Stimulated activated naive CD4-positive, alpha-beta T cell (primary cell): ENCODE data around the gene BUD13.
"Not testable (repeated sequence)": the region's sequence is repeated elsewhere in the genome, so short reads cannot be mapped to it uniquely, and the experiment has no call there.

ENCODE experiments used
- DNase-seq, 6 experiments: peaks; one replicate each; lab custom pipeline; 2025; lab: John Stamatoyannopoulos, UW

BUD13 gene

DNA sequence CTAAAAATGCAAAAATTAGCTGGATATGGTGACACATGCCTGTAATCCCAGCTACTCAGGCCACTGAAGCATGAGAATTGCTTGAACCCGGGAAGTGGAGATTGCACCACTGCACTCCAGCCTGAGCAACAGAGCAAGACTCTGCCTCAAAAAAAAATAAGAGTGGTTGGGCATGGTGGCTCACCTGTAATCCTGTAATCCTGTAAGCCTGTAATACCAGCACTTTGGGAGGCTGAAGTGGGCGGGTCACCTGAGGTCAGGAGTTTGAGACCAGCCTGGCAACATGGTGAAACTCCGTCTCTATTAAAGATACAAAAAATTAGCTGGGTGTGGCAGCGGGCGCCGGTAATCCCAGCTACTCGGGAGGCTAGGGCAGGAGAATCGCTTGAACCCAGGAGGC lies 16.7 kb downstream of the BUD13 start:
- DNase-seq, result not testable (repeated sequence)

DNA sequence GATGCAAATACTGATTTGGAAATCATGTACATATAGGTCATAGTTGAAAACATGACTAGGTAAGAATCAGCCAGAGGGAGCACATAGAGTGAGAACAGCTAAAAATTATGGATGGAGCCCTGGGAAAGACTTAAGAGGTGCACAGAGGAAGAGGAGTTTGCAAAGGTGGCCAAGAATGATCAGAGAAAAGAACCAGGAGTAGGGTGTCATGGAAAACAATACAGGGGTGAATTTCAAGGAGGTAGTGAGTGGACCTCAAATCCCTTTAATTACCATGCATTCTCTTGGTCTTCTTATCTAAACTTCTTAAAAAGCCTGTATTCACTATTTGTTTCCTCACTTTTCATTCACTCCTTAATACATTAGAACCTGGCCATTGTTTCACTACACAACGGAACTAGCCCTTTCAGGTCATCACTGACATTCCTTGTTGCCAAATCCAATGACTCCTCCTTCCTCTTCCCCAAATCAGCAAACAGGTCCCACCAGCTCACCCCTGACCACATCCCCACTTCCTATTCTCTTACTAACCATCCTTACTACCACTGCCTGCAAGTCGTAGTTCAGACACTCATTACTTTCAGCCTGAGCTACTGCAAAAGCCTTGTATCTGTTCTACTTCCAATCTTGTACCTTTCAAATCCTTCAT lies 22.6 kb downstream of the BUD13 start:
- no peak for DNase-seq

DNA sequence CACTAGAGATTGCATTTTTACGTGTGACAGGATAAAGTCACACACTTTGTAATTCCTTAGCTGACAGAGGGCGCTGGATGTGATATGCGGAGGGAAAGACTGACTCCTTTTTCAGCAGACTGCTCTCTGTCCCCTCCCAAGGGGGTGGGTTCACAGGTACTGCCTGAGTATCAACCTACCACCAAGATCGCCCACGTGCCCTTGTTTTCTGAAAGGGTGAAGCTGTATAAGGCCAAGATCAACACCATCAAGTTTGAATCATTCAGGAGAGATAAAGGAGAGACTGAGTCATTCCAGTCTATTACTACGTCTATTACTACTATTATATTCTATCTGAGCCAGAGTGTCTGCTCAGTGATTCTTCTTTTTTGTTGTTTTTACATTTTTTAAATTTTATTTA lies 30.7 kb downstream of the BUD13 start:
- DNase-seq, result no peak

DNA sequence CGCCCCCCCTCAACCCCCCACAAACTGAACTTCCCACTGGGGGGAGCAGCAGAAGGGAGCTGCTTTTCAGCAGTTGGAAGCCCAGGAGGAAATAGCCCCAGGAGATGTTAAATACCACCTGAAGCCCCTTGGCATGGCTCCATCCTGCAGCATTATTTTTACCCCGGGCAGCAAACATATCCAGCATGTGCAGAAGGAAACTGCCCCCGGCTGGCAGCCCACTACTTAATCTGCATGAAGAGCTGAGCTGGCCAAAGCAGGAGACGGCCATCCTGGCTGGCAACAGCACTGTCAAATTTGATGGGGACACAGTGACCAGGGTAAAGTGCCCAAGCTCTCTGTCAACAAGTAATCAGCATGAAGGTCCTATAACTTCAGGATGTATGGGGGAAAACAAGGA lies 32.0 kb downstream of the BUD13 start:
- DNase-seq, result no peak

DNA sequence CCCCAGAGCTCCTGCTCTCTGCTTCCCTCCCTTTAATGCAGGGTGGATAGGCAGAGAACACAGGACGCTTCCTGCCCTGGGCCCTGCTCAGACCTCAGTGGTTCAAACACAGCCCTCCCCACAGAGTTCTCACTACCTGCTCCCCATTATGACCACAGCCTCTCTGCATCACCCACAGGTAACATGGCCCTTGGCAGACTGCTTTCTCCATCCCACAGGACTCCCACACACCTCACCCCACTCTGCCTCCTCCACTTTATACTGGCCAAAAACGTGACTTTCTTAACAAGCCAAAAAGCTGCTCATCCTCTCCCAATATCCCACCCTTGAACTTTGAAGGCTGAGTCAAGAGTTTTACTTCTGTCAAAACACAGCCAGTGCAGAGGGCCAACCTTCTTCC lies 33.8 kb downstream of the BUD13 start:
- DNase-seq, result no peak

DNA sequence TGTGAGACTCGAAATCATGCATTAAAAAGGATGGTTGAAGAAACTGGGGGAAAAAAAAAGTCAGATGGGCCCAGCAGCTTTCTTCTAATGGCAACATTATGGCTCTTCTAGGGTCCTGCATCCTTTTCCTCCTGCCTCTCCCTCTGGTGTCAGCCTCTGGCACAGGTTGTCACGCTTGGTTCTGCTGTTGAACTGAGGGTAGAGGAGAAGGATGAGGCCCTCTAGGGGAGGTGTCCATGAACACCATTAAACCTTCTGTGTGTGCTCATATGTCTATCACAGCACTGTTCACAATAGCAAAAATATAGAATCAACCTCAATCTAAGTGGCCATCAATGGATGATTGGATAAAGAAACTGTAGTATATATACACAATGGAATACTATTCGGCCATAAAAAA lies 36.0 kb downstream of the BUD13 start:
- no peak for DNase-seq

DNA sequence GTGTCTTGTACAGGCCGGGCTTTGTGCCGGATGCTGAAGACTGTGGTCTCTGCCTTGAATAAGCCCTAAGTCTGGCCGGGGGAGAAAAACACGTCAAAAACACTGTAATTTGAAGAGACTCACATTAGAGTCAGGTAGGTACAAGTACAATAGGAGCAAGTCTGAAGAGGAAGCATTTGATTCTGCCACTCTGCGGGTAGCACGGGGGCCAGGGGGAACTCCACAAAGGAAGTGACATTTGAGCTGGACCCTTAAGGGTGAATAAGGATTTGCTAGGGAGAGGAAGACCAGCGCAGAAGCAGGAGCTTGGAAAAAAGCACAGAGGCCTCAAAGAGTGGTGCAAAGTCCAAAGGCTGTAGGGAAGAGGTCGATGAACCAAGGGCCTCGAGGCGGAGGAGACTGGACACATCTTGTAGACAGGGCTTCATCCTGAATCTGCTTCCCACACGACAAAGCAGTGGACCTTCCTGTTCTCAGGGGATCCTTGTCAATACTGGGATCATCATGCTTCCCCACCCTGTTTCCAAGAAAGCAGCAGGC lies 38.7 kb downstream of the BUD13 start:
- DNase-seq, result no peak

DNA sequence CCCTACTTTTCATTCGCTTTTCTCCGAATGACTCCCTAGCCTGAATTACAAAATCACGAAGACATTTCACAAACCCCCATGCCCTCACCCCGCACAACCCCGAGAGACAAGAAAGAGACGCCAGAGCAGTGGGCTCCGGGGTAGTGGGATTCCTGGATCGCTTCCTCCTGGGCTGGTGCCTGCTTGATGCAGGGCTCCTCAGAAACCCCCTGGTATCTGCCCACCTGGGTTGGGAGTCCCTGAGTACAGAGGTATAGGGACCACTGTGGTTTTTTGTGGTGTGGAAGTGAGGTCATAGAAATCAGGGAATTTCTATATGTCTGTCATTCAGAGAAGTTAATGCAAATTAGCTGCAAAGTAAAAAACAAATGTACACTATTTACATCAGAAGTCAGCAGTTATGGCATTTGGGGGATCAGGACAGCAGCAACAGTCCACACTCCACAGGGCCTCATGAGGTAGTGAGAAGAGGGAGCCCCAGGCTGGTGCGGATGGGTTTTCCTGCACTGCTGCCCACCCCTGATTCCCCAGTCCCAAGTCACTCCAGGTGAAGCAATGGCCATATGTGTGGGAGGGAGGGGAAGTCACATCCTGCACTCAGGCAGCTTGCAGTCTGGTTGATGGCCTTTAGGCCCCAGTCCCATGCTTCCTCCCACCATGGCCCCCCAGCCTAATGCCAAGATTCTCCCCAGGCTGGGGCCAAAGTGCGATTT lies 39.6 kb downstream of the BUD13 start:
- DNase-seq, result no peak

DNA sequence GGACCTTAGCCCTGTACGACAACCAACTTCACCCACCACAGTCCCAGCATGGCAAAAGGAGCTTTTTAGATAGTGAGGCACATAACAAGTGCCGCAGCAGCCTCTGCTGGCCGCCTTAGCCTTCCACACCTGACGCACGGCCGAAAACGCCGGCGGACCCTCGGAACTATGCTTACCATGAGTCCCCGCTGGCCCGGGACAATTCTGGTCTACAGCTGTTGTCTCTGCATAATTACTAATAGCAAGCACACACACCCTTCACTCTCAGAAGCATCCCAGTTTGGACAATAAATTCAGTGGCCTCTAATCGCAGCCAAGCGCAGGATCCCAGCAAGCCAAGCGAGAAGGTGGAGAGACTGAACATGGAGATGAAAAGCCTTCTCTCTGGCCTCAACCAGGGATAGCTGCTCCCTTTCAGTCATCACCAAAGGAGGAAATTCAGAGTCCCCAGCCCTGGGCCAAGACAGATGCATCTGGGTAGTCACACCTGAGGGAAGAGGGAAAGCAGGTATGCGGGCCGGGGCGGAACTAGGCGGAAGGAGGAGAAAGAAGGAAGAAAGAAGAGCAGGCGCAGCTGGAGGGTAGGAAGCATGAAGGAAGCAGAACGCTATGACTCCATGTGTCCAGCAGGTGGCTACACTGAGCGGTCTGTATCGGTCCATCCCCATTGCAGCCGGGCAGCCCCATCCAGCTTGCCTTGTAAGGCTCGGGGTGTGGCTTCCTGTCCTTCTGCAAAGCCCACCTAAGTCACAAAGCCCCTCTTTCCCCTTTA lies 40.3 kb downstream of the BUD13 start:
- peak in 5 of 6 experiments; percentile 28 to 42 (median 31) for DNase-seq

DNA sequence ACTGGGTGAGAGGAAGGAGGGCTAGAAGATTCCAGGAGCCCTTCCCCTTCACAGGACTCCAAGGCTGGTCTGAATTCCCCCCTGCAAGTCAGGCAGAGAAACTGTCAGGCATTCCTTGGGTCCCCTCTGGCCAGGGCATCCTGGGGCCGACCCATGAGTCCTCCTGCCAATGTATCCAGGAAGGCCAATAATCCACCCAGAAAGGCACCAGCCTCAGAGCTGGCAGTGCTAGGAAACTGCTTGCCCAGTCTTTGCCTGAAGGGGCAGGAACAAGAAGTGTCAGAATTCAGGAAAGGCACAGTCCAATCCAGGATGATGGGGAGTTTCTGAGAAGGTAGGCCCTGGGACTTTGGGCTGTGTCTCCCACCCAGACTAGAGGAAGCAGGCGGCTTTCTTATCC lies 41.0 kb downstream of the BUD13 start:
- DNase-seq, result no peak

DNA sequence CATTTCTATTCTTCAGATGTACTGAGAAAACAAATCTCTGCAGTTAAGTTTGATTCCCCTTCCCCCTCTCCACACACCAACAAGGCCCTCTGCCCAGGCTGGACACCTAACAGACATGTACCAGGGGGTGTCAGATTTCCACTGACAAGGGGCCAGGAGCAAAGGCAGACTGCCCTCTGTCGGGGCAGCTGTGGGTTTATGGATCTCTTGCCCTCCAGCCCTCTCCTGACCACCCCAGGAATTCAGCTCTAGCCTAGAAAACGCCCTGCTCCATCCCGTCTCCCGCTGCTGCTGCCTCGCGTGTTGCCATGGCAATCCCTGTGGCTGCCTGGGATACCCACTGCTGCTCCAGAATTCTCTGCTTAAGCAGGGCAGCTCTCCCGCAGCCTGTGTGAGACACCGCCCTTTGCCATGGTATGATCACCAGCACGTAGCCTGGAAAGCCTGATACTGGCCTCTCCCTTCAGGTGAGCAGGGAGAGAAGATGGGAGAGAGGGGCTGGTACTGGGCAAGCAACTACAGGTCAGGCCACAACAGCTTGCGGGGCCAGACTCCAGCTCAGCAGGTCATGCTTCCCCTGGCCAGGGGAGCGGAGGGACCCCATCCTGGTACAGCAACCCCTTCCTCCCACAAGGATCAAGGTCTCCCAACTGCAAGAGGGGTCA lies 41.6 kb downstream of the BUD13 start:
- DNase-seq, result no peak

DNA sequence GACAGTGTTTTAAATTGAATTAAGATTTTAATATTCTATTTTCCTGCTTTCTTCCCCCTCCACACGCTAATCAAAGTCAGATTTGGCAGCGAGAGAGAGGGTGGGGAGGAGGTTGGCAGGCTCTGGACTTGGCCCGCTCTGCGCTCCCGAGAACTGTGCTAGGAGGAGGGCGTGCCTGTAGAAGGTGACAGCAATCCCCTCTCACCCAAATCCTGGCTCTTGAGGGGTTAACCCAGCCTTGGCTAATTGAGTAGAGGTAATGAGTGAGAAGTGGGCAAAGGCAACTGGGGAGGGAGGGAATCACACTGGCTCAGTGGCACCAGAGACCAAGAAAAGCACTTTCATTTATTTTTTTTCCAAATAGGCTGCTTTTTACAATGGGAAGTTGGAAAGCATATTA lies 42.2 kb downstream of the BUD13 start:
- no peak for DNase-seq

DNA sequence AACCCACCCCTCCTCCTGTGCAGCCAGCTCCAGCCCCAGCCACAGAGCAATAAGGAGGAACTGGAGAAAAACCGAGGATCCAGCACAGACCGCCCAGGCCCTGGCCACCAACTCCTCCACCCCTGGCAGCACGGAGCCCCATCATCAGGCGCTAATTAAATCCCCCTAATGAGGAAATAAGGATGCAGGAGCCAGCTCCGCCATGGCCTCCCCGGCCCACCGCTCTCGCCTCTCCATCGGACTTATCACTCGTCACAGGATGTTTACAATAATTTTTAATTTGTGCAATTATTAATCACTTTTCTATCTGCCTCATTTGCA lies 42.6 kb downstream of the BUD13 start:
- no peak for DNase-seq

DNA sequence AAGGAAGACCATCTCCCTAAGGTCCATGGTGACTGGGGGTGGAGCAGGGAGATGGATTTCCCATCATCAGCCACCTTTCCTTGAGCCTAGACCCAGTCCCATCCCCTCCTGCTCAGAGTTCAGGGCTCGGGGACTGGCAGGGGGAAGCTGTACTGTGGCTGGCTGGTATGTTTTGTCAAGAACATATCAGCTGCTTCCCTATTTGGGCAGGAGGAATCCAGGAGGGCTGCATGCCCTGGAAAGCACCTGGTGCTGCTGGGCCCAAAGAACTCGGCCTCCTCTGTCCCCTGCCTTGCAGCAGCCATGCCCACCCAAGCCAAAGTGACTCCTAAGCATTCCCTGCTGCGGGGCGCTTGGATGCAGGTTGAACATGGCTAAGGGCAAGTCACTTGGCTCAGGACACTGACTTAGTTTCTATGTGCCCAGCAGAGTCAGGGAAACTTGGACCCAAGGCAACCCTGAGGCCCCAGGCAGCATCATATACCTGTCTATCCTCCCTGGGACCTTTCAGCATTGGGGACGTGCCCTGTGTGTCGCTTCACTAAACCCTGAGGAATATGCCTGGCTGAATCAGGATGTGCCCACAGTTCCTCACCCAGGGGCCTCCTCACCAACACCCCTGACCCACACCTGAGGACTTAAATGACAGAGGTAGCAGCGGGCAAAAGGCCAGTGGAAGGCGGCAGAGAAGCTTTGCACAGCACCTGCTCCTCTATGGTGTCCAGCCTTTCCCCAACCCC lies 43.1 kb downstream of the BUD13 start:
- DNase-seq, result no peak

DNA sequence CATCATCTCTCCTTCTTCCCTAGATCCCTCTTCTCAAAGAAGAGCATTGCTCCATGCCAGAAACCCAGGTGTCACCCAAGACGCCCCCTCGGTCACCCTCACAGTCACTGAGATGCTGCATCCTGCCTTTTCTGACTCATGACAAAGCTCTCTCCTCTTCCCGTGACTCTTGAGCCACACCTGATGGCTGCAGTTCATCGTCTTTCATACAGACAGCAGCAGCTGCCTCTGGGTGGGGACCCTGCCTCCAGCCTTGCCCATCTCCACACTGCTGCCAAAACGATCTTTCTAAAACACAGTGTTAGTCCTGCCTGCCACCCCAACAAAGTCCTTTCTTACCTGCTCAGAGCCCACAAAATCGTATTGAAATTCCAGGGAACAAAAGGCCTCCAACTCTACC lies 44.8 kb downstream of the BUD13 start:
- no peak for DNase-seq

DNA sequence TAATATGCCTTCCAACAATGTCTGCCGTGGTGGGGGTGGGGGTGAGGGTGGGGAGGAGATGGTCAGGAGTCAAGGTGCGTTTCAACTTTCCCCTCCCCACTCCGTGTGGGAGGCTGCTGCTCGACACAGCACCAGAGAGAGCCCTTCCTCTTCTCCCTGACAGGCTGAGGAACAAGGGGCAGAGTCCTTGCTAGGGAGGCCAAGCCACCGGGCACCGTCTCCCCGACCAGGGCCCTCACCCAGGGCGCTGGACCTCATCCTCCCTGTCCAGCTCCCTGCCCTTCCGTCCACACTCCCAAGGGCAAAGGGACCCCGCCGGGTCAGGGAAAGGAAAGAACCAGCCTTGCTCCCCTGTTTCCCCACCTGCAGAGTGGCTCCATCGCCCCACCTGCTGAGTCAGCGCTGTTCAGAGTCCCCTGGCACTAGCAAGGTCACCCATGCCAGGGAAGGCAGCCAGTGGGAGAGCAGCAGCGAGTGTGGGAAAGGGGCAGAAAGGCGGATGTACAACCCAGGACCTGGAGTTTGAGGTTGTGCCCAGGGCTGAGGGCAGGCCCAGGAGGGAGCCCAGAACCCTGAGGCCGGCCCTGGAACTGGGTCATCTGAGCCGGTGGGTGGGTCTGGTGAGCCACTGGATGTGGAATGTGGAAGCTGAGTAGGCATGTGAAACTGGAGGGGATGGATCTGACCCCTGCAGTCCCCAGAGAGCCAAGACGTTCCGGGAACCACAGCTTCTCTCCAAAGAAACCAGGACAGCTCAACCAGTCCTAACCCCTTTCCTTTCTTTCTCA lies 47.2 kb downstream of the BUD13 start:
- DNase-seq, result no peak

DNA sequence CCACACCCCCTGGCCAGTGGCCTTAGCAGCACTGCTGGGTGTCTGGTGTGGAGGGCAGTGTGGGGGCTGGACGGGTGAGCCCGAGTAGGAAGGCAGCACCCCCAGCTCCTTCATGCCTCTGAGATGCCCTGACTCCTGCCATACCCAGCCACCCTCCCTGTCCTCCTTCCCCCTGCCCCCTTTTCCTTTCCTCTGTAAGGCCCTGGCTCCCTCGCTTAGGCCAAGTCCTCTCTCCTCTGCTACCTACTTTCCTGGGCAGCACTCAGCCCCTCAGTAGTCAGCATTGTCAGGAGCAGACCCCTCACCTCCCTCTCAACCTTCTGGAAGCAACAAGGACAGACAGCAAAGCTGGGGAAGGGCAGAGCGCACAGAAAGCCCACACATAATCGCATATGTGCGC lies 48.0 kb downstream of the BUD13 start:
- no peak for DNase-seq

DNA sequence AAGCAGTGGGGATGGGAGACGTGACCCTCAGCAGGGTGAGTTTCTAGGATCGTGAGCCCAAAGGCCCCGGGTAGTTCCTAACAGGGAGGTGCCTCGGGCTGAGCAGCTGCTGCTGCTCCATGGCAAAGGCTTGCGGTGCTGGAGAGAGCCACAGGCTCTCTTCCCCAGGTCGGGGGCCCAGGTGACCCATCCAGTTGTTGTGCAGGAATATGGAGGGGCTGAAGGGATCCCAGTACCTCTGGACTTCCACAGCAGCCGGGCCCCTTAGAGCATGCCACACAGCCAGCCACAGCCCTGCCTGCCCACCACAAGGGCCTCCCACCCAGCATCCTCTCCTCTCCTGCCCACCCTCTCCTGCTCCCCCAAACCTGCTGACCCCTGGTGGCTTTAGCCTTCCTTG lies 49.3 kb downstream of the BUD13 start:
- DNase-seq, result no peak

DNA sequence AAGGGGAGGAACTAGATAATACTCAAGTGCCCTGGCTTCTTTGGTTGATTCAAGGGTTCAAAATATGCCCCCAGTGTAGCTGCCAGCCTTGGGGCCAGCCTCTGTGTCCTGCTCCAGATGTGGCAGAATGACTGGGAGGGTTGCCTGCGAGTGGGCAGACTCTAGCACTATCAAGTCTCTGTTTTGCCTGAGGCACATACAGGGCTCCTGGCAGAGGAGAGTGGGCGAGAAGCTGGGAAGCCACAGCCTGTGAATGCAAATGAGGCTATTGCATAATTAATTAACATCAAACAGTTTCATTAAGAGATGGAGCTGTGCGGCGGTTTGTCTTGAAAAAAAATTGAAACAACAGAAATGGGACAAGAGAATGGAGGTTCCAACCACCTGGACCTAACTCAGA lies 50.8 kb downstream of the BUD13 start:
- no peak for DNase-seq

DNA sequence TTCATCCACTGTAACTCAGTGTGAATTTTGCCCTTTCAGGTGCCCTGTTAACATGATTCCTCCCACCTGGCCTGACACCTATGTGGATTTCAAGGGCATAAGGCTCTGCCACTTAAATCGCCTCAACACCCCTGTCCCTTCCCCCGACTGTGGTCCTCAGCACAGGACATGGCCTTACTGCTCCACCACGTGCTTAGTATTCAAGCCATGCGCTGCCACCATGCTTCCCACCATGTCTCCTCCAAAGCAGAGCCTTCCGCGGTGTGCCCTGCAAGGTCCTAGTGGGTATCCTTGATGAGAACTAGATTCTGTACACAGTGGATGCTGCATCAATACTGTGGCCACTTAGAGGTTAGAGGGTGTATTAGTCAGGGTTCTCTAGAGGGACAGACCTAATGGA lies 51.9 kb downstream of the BUD13 start:
- no peak for DNase-seq

DNA sequence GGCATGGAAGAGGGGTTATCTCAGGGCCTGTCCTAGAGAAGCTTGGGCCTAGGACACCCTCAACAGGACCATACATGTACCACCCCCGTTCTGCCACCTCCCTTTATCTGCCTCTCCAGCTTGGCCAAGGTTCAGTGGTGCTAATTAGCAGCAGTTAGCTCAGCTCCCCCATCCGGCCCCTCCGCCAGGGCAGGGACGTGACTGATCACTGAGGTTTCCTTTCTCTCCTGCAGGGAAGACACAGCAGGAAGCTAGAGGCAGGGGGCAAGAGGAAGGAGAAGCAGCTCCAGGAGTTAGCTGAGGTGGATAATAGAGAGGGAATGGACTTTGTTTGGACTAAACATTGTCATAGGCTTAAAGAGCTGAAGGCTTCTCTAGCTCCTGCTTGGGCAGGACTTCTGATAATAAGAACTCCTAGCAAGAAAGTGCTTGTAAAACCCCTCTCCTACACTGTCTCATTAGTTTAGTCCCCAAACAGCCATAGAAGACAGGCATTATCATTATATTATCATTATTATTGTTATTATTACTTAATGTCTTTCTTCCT lies 53.8 kb downstream of the BUD13 start:
- DNase-seq, result no peak
